Uterus (tissue), 4 donors: ENCODE results near the gene CDKN3. TPM values are rescaled to one million over a fixed set of nuclear protein-coding genes. Genes with fewer than 3 reads are reported as not detected.
"Not testable (repeated sequence)": the region's sequence is repeated elsewhere in the genome, so short reads cannot be mapped to it uniquely, and the experiment has no call there.

ENCODE experiments used
- DNase-seq, 2 donors: peaks; one replicate each; pipeline ENCODE4 v3.0.0-alpha.2; 2019 to 2020
- H3K27ac ChIP-seq, 2 donors: fragments of 200-600 bp; sonication (generic); 1 replicate in 1 of 2; 2 replicates in 1 of 2; pipeline ENCODE4 v1.5.1; 2016 to 2018
- H3K27me3 ChIP-seq, 2 donors: fragments of 200-600 bp; sonication (generic); one replicate each; pipeline ENCODE4 v1.5.1; 2018 to 2019; ENCODE audit warnings: control low read depth in 1 of 2
- H3K36me3 ChIP-seq, 2 donors: fragments of 200-600 bp; sonication (generic); one replicate each; pipeline ENCODE4 v1.5.1; 2019; ENCODE audit warnings: control low read depth in 1 of 2
- H3K4me1 ChIP-seq, 2 donors: fragments of 200-600 bp; sonication (generic); one replicate each; pipeline ENCODE4 v1.5.1; 2018 to 2019; ENCODE audit warnings: control low read depth in 1 of 2
- H3K4me3 ChIP-seq, 2 donors: fragments of 200-600 bp; sonication (generic); 1 replicate in 1 of 2; 2 replicates in 1 of 2; pipeline ENCODE4 v1.5.1; 2018 to 2019; ENCODE audit warnings: mild to moderate bottlenecking in 1 of 2
- H3K9me3 ChIP-seq, 2 donors: fragments of 200-600 bp; sonication (generic); one replicate each; pipeline ENCODE4 v1.5.1; 2019; ENCODE audit warnings: control low read depth in 1 of 2
- POLR2A ChIP-seq, 2 donors: fragments of 450-650 bp; IDR thresholded peaks; one replicate each; pipeline ENCODE4 v1.6.1; 2016; ENCODE audit warnings: antibody characterized with exemption in 2 of 2, mild to moderate bottlenecking in 1 of 2, moderate library complexity in 1 of 2
- intact Hi-C: fragments of 100-400 bp; cut with DNase I; formaldehyde crosslinking; loops from one replicate; pipeline ENCODE4 v1.15.1; 2023; ENCODE audit warnings: low total_unique reads
- total RNA-seq, 4 donors: library from RNA; depleted of rRNA in 3 of 4; stranded (reverse); fragments of >200 nt in 3 of 4; gene quantifications; one replicate each; pipeline versions ENCODE4 v1.1.0 to v1.2.4, GENCODE V29; 2014 to 2023
- TF ChIP-seq, protein P1 (sequence below), 4 experiments: fragments of 200-600 bp in 2 of 4; fragments of 450-650 bp in 2 of 4; sonication (generic) in 2 of 4; IDR thresholded peaks; one replicate each; pipeline ENCODE4 v1.5.1; 2016 to 2019; ENCODE audit warnings: antibody characterized with exemption in 4 of 4, mild to moderate bottlenecking in 2 of 4, moderate library complexity in 1 of 4
- donor health status: DM: yes; HTN: yes; CAD: no.

CDKN3 gene
- total RNA-seq, 4 donors from 2014 or later, result 1.3 to 24.3 (median 4.4) TPM; not detected in 1

DNA sequence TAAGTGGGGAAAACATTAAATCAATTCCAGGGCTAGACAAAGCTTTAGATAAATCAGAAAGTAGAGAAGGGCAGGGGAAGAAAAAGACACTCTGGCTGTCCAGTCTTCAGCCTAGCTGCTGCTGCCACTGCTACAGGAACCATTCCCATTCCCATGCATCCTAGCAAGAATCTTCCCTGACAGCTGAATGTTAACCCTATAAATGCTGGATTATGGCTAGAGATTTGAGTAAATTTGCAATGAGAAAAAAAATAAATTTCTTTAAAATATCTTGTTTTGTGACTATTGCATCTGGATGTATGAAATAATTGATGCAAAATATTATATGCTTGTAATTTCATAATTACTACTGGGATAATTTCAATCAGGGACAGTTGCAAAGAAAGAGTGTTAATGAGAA lies 15.0 kb upstream of the CDKN3 start:
- no peak for TF ChIP-seq POLR2A (IDR thresholded peaks at IDR 0.05)
- TF ChIP-seq, protein P1, sequence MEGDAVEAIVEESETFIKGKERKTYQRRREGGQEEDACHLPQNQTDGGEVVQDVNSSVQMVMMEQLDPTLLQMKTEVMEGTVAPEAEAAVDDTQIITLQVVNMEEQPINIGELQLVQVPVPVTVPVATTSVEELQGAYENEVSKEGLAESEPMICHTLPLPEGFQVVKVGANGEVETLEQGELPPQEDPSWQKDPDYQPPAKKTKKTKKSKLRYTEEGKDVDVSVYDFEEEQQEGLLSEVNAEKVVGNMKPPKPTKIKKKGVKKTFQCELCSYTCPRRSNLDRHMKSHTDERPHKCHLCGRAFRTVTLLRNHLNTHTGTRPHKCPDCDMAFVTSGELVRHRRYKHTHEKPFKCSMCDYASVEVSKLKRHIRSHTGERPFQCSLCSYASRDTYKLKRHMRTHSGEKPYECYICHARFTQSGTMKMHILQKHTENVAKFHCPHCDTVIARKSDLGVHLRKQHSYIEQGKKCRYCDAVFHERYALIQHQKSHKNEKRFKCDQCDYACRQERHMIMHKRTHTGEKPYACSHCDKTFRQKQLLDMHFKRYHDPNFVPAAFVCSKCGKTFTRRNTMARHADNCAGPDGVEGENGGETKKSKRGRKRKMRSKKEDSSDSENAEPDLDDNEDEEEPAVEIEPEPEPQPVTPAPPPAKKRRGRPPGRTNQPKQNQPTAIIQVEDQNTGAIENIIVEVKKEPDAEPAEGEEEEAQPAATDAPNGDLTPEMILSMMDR (IDR thresholded peaks at IDR 0.05), result no peak
- no peak overlapping the region for H3K27ac ChIP-seq
- DNase-seq, result no peak
- no peak overlapping the region for H3K4me3 ChIP-seq
- no peaks in the 10 kb centered on the region for H3K27me3 ChIP-seq
- no peaks in the 10 kb centered on the region for H3K4me1 ChIP-seq
- intact Hi-C loops, result no loop called here
- H3K9me3 ChIP-seq, result no peaks in the 10 kb centered on the region
- H3K36me3 ChIP-seq, result no peaks in the 10 kb centered on the region

DNA sequence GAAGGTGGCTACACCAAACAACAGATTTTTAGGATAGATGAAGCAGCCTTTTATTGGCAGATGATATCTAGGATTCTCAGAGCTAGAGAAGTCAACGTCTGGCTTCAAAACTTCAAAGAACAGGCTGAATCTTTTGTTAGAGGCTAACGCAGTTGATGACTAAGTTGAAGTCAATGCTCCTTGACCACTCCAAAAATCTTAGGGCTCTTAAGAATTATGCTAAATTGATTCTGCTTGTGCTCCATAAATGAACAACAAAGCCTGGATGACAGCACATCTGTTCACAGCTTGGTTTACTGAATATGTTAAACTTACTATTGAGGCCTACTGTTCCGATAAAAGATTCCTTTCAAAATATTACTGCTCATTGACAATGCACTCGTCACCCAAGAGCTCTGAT lies 13.0 kb upstream of the CDKN3 start:
- intact Hi-C loops, result no loop called here
- no peak overlapping the region for H3K4me3 ChIP-seq
- no peaks in the 10 kb centered on the region for H3K4me1 ChIP-seq
- no peak overlapping the region for H3K27ac ChIP-seq
- no peaks in the 10 kb centered on the region for H3K27me3 ChIP-seq
- DNase-seq, result no peak
- no peak for TF ChIP-seq POLR2A (IDR thresholded peaks at IDR 0.05)
- TF ChIP-seq, protein P1 (IDR thresholded peaks at IDR 0.05), result no peak
- H3K9me3 ChIP-seq, result no peaks in the 10 kb centered on the region
- H3K36me3 ChIP-seq, result no peaks in the 10 kb centered on the region

DNA sequence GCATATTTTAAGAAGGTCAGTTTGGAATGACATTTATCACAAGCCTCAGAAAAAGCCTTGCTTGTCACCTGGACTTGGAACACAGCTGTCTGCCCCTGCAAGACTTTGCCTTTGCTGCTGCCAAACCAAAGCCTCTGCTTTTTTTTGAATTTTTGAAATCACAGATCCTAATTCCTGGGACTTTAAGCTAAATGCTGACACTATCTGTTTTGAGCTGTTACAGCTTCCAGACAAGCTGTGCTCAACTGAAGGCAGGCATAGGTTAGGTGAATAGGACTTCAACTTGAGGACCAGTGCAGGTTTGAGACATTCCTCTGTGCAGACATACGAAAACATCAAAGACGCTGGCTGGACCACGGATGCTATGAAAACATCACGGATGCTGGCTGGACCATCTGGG lies 11.3 kb upstream of the CDKN3 start:
- intact Hi-C loops, result no loop called here
- TF ChIP-seq, protein P1 (IDR thresholded peaks at IDR 0.05), result no peak
- no peak for TF ChIP-seq POLR2A (IDR thresholded peaks at IDR 0.05)
- Histone ChIP-seq H3K27me3 (no peaks in the 10 kb centered on the region), H3K27ac (no peak overlapping the region), H3K4me3 (no peak overlapping the region), H3K4me1 (no peaks in the 10 kb centered on the region), H3K36me3 (no peaks in the 10 kb centered on the region), H3K9me3 (no peaks in the 10 kb centered on the region)
- DNase-seq, result no peak

DNA sequence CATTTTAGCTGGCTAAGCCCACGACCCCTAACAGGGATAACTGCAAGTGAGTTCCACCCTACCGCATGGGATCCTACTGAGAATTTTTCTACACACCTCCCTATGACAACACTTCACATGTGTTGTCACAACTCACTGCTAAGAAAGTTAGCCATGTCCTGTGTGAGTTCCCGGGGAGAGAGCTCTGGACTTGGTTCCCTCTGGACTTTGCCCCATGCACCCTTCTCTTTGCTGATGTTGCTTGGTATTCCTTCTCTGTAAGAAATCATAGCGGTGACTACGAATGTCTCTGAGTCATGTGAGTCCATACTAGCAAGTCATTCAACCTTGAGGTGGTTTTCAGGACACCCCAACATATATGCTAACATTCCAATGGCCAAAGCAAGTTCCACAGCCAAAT lies 9.5 kb upstream of the CDKN3 start:
- no peak for DNase-seq
- no peaks in the 10 kb centered on the region for H3K4me1 ChIP-seq
- no peaks in the 10 kb centered on the region for H3K9me3 ChIP-seq
- H3K36me3 ChIP-seq, result no peaks in the 10 kb centered on the region
- no peak overlapping the region for H3K4me3 ChIP-seq
- intact Hi-C loops, result no loop called here
- H3K27me3 ChIP-seq, result no peaks in the 10 kb centered on the region
- no peak for TF ChIP-seq POLR2A (IDR thresholded peaks at IDR 0.05)
- TF ChIP-seq, protein P1 (IDR thresholded peaks at IDR 0.05), result no peak
- no peak overlapping the region for H3K27ac ChIP-seq

DNA sequence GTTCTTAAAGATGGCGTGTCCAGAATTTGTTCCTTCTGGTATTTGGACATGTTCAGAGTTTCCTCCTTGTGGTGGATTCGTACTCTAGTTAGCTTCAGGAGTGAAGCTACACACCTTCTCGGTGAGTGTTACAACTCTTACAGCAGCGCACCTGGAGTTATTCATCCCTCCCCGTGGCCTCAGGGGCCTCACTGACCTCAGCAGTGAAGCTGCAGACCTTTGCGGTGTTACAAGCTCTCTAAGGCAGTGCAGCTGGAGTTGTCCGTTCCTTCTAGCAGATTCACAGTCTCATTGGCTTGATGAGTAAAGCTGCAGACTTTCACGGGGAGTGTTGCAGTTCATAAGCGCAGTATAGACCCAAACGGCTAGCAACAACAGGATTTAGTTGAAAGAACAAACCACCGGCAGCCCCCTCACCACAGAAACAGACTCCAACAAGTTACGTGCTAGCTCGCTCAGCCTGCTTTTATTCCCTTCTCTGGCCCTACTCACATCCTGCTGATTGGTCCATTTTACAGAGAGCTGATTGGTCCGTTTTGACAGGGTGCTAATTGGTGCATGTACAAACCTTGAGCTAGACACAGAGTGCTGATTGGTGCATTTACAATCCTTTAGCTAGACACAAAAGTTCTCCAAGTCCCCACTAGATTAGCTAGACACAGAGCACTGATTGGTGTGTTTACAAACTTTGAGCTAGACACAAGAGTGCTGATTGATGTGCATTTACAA lies 4.5 kb upstream of the CDKN3 start:
- Histone ChIP-seq H3K4me3 (no peak overlapping the region), H3K9me3 (no peaks in the 10 kb centered on the region), H3K27me3 (no peaks in the 10 kb centered on the region), H3K27ac (no peak overlapping the region), H3K4me1 (no peaks in the 10 kb centered on the region), H3K36me3 (no peaks in the 10 kb centered on the region)
- TF ChIP-seq, protein P1 (IDR thresholded peaks at IDR 0.05), result no peak
- no peak for TF ChIP-seq POLR2A (IDR thresholded peaks at IDR 0.05)
- intact Hi-C loops, result no loop called here
- DNase-seq, result no peak

DNA sequence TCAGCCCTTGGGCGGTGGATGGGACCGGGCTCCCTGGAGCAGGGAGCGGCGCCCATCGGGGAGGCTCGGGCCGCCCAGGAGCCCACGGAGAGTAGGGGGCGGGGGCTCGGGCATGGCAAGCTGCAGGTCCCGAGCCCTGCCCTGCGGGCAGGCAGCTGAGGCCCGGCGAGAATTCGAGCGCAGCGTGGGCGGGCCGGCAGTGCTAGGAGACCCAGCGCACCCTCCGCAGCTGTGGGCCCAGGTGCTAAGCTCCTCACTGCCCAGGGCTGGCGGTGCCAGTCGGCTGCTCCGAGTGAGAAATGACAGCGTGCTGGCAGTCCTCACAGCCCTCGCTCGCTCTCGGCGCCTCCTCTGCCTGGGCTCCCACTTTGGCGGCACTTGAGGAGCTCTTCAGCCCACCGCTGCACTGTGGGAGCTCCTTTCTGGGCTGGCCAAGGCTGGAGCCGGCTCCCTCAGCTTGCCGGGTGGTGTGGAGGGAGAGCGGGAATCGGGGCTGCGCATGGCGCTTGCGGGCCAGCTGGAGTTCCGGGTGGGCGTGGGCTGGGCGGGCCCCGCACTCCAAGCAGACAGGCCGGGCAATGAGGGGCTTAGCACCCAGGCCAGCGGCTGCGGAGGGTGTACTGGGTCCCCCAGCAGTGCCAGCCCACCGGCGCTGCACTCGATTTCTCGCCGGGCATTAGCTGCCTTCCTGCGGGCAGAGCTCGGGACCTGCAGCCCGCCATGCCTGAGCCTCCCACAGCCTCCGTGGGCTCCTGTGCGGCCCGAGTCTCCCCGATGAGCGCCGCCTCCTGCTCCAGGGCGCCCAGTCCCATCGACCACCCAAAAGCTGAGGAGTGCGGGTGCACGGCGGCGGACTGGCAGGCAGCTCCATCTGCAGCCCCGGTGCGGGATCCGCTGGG lies 3.6 kb upstream of the CDKN3 start:
- DNase-seq, H3K9me3 ChIP-seq, H3K27me3 ChIP-seq, H3K4me1 ChIP-seq, H3K36me3 ChIP-seq, H3K27ac ChIP-seq, H3K4me3 ChIP-seq, intact Hi-C loops: not testable (repeated sequence)
